ENCODE data around the gene PTPN3.
"Not testable (repeated sequence)": the region's sequence is repeated elsewhere in the genome, so short reads cannot be mapped to it uniquely, and the experiment has no call there.

The PTPN3 gene

DNA sequence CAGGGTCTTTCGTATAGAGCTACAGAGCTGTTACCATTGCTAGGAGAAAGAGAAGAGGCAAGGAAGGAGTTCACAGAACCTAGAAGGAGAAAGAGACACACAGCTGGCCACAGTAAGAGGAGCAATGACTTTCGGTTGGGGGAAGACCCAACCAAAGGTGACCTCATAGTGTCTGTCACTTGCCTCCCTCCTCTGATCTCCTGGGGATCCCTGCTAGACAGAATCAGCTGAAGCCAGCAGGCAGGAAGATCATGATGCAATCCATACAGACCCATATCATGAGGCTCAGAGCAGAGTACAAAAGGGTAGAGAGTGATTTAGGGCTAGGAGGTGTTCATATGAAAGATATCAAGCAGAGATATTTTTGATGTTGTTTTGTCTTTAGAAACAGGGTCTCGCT, 151.2 kb downstream of the PTPN3 start:
- ATAC-seq: no peak
- TF ChIP-seq ZNF565 (CRISPR knock-in tag; conservative IDR thresholded peaks at IDR 0.05; ENCODE audit: low read depth): no peak
- TF ChIP-seq TCF4 (CRISPR knock-in tag; IDR thresholded peaks at IDR 0.05; ENCODE audit: borderline replicate concordance): no peak
- TF ChIP-seq ESRRG (CRISPR knock-in tag; IDR thresholded peaks at IDR 0.05): no peak
- TF ChIP-seq, protein P1, sequence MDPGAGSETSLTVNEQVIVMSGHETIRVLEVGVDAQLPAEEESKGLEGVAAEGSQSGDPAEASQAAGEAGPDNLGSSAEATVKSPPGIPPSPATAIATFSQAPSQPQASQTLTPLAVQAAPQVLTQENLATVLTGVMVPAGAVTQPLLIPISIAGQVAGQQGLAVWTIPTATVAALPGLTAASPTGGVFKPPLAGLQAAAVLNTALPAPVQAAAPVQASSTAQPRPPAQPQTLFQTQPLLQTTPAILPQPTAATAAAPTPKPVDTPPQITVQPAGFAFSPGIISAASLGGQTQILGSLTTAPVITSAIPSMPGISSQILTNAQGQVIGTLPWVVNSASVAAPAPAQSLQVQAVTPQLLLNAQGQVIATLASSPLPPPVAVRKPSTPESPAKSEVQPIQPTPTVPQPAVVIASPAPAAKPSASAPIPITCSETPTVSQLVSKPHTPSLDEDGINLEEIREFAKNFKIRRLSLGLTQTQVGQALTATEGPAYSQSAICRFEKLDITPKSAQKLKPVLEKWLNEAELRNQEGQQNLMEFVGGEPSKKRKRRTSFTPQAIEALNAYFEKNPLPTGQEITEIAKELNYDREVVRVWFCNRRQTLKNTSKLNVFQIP (CRISPR knock-in tag; IDR thresholded peaks at IDR 0.05; ENCODE audit: borderline replicate concordance, low read depth): no peak
- TF ChIP-seq GLIS3 (CRISPR knock-in tag; IDR thresholded peaks at IDR 0.05): no peak

- ATAC-seq: no peak
Observed at GRCh38 chr9:109344866-109345265, 153.2 kb downstream of the PTPN3 start.

GRCh38 chr9:109342878-109343277, 155.2 kb downstream of the PTPN3 start:
- ATAC-seq: no peak
- TF ChIP-seq ZNF565 (CRISPR knock-in tag; conservative IDR thresholded peaks at IDR 0.05; ENCODE audit: low read depth): no peak
- TF ChIP-seq SNAI2 (CRISPR knock-in tag; IDR thresholded peaks at IDR 0.05): no peak
- no peak for TF ChIP-seq CSDC2 (CRISPR knock-in tag; IDR thresholded peaks at IDR 0.05)
- TF ChIP-seq TCF4 (CRISPR knock-in tag; IDR thresholded peaks at IDR 0.05; ENCODE audit: borderline replicate concordance): no peak
- no peak for TF ChIP-seq ZC3H10 (CRISPR knock-in tag; IDR thresholded peaks at IDR 0.05)
- TF ChIP-seq TOX (CRISPR knock-in tag; IDR thresholded peaks at IDR 0.05; ENCODE audit: borderline replicate concordance): no peak

More at GRCh38 chr9:109344866-109345265, 153.2 kb downstream of the PTPN3 start:
- TF ChIP-seq TSHZ2 (CRISPR knock-in tag; IDR thresholded peaks at IDR 0.05) (no peak), ZC3H10 (CRISPR knock-in tag; IDR thresholded peaks at IDR 0.05) (no peak), ZNF565 (CRISPR knock-in tag; conservative IDR thresholded peaks at IDR 0.05; ENCODE audit: low read depth) (no peak), ZNF70 (CRISPR knock-in tag; IDR thresholded peaks at IDR 0.05) (no peak), GLIS3 (CRISPR knock-in tag; IDR thresholded peaks at IDR 0.05) (no peak), RARB (CRISPR knock-in tag; IDR thresholded peaks at IDR 0.05) (no peak), ZNF8 (CRISPR knock-in tag; IDR thresholded peaks at IDR 0.05) (no peak), ESRRG (CRISPR knock-in tag; IDR thresholded peaks at IDR 0.05) (no peak), SNAI2 (CRISPR knock-in tag; IDR thresholded peaks at IDR 0.05) (no peak)
- TF ChIP-seq, protein P2, sequence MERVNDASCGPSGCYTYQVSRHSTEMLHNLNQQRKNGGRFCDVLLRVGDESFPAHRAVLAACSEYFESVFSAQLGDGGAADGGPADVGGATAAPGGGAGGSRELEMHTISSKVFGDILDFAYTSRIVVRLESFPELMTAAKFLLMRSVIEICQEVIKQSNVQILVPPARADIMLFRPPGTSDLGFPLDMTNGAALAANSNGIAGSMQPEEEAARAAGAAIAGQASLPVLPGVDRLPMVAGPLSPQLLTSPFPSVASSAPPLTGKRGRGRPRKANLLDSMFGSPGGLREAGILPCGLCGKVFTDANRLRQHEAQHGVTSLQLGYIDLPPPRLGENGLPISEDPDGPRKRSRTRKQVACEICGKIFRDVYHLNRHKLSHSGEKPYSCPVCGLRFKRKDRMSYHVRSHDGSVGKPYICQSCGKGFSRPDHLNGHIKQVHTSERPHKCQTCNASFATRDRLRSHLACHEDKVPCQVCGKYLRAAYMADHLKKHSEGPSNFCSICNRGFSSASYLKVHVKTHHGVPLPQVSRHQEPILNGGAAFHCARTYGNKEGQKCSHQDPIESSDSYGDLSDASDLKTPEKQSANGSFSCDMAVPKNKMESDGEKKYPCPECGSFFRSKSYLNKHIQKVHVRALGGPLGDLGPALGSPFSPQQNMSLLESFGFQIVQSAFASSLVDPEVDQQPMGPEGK (CRISPR knock-in tag; IDR thresholded peaks at IDR 0.05; ENCODE audit: borderline replicate concordance): no peak

DNA sequence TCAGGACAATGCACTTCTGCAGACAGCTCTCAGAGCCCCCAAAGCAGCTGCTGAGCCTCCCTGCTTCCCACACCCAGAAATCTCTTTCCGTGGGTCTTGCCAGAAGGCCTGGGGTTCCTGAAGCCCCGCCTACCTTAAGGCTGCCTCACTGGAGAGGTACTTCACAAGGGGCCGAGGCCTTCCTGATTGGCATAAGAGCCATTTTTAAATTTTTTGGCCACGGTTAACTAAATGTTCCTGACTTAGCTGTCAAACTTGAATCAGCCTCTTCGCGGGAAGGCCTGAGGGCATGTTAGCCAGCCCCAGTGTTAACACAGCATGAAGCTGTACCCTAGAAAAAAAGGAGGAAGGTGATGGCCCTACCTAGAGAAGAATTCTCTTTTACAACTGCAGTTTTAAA, 156.5 kb downstream of the PTPN3 start:
- ATAC-seq: no peak
- TF ChIP-seq CSDC2 (CRISPR knock-in tag; IDR thresholded peaks at IDR 0.05) (no peak), ISL1 (CRISPR knock-in tag; IDR thresholded peaks at IDR 0.05) (no peak), ZNF8 (CRISPR knock-in tag; IDR thresholded peaks at IDR 0.05) (no peak), GLIS3 (CRISPR knock-in tag; IDR thresholded peaks at IDR 0.05) (no peak), ZFP30 (CRISPR knock-in tag; IDR thresholded peaks at IDR 0.05) (no peak), ZNF70 (CRISPR knock-in tag; IDR thresholded peaks at IDR 0.05) (no peak), ZFP3 (CRISPR knock-in tag; IDR thresholded peaks at IDR 0.05) (no peak), SNAI2 (CRISPR knock-in tag; IDR thresholded peaks at IDR 0.05) (no peak), OSR1 (CRISPR knock-in tag; IDR thresholded peaks at IDR 0.05) (no peak), ARNTL (CRISPR knock-in tag; IDR thresholded peaks at IDR 0.05; ENCODE audit: borderline replicate concordance, low read depth) (no peak), BACH2 (CRISPR knock-in tag; IDR thresholded peaks at IDR 0.05; ENCODE audit: borderline replicate concordance) (no peak), PPARA (CRISPR knock-in tag; IDR thresholded peaks at IDR 0.05; ENCODE audit: borderline replicate concordance) (no peak), TCF4 (CRISPR knock-in tag; IDR thresholded peaks at IDR 0.05; ENCODE audit: borderline replicate concordance) (no peak)
- TF ChIP-seq, protein P3, sequence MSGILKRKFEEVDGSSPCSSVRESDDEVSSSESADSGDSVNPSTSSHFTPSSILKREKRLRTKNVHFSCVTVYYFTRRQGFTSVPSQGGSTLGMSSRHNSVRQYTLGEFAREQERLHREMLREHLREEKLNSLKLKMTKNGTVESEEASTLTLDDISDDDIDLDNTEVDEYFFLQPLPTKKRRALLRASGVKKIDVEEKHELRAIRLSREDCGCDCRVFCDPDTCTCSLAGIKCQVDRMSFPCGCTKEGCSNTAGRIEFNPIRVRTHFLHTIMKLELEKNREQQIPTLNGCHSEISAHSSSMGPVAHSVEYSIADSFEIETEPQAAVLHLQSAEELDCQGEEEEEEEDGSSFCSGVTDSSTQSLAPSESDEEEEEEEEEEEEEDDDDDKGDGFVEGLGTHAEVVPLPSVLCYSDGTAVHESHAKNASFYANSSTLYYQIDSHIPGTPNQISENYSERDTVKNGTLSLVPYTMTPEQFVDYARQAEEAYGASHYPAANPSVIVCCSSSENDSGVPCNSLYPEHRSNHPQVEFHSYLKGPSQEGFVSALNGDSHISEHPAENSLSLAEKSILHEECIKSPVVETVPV (CRISPR knock-in tag; IDR thresholded peaks at IDR 0.05): no peak
- TF ChIP-seq, protein P1 (CRISPR knock-in tag; IDR thresholded peaks at IDR 0.05; ENCODE audit: borderline replicate concordance, low read depth): no peak
- TF ChIP-seq, protein P2 (CRISPR knock-in tag; IDR thresholded peaks at IDR 0.05; ENCODE audit: borderline replicate concordance): no peak

GRCh38 chr9:109340979-109341378, 157.1 kb downstream of the PTPN3 start:
- ATAC-seq: not testable (repeated sequence)
